K562 (cell line): ENCODE results near the gene SHISA9. TPM values are rescaled to one million over a fixed set of nuclear protein-coding genes. Genes with fewer than 3 reads are reported as not detected.

Experiments
- ARNT ChIP-seq, 2 experiments: fragments of 450-650 bp; IDR thresholded peaks; 2 replicates each; pipeline ENCODE4 v1.6.1; 2016; ENCODE audit warnings: mild to moderate bottlenecking in 1 of 2
- BACH1 ChIP-seq: fragments of 200-800 bp; sonication (Bioruptor generic); IDR thresholded peaks from 2 replicates; pipeline ENCODE4 v1.6.1; 2016; ENCODE audit warnings: missing genetic modification characterization, missing compliant biosample characterization
- NCOA2 ChIP-seq, 2 experiments: fragments of 450-650 bp; IDR thresholded peaks; 2 replicates each; pipeline ENCODE4 v1.6.1; 2018; ENCODE audit warnings: mild to moderate bottlenecking in 2 of 2, moderate library complexity in 1 of 2; ENCODE audit not compliant: partially characterized antibody in 2 of 2
- OTX1 ChIP-seq: fragments of 450-650 bp; formaldehyde crosslinking; IDR thresholded peaks from 2 replicates; pipeline ENCODE4 v1.4.0; 2022; ENCODE audit warnings: mild to moderate bottlenecking
- PHF20 ChIP-seq: fragments of 450-650 bp; IDR thresholded peaks from 2 replicates; pipeline ENCODE4 v1.6.1; 2018; ENCODE audit not compliant: partially characterized antibody
- RBFOX2 ChIP-seq: fragments of 200-400 bp; formaldehyde crosslinking; IDR thresholded peaks from 2 replicates; pipeline ENCODE4 v1.6.1; 2017; ENCODE audit warnings: low read depth, mild to moderate bottlenecking, low read length, moderate library complexity
- ZBTB5 ChIP-seq: fragments of 450-650 bp; IDR thresholded peaks from 2 replicates; pipeline ENCODE4 v1.6.1; 2017; ENCODE audit warnings: antibody characterized with exemption
- polyA plus RNA-seq, 8 experiments: library from polyadenylated mRNA; depleted of rRNA in 4 of 8; stranded (reverse) in 5 of 8; unstranded in 3 of 8; fragments of >200 nt; fragmentation: Nextera tagmentation in 2 of 8; fragmentation: Illumina TruSeq in 1 of 8; extraction: Ambion mirVana in 2 of 8; extraction: Trizol in 1 of 8; gene quantifications; 2 replicates each; pipeline versions ENCODE4 v1.2.1 to v1.2.3, GENCODE V29; 2011 to 2014; ENCODE audit warnings: inconsistent platforms in 1 of 8, missing spikeins in 1 of 8
- total RNA-seq, 7 experiments: library from RNA; depleted of rRNA in 6 of 7; stranded (reverse); fragments of >200 nt in 6 of 7; fragmentation: Illumina TruSeq in 2 of 7; extraction: Trizol in 2 of 7; gene quantifications; 2 replicates each; pipeline versions ENCODE4 v1.2.1 to v1.2.3, GENCODE V29; 2011 to 2021; ENCODE audit warnings: low replicate concordance in 1 of 7
- TF ChIP-seq, protein P1 (sequence below): sonication (generic); formaldehyde crosslinking; IDR thresholded peaks from 2 replicates; pipeline ENCODE4 v1.8.0; 2023; ENCODE audit warnings: missing genetic modification reagents, mild to moderate bottlenecking, borderline replicate concordance
- TF ChIP-seq, protein P2 (sequence below): fragments of 250-450 bp; sonication (Bioruptor Pico); IDR thresholded peaks from 2 replicates; pipeline ENCODE4 v1.4.0; 2020; ENCODE audit warnings: borderline replicate concordance

The SHISA9 gene
- total and polyA plus RNA-seq, 9 of the 15 experiments (the other 6 are each of a cell fraction or from before 2014, with no cell fraction given) = under 0.01 to 0.16 (median 0.01) TPM; not detected in 6

DNA sequence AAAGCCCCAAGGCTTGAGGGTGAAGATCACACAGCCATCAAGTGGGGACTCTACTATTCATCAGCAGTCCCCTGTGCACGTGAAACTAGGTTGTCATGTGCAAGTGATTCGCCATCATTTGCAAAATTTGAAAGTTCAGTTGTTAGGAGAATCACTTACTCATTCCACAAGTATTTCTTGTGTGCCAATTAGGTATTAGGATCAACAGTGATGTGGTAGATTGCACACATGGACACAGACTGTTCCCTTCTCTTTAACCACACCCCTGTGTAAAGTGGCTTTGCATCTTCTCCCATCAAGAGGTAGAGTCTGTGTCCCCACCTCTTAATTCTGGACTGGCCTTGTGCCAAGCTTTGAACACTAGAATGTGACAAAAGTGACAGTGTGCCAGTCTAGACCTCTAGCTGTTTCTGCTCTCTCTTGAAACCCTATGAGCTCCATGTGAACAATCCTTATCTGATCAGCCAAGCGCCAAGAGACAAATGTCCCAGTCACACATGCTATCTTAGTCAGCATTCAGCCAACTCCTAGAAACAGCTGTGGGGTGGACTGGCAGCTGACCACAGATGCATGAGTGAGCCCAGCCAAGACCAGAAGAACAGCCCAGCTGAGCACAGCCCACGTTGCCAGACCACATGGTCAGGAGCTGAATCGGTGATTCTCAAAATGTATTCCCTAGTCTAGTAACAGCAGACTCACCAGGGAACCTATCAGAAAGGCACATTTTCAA, 31.5 kb upstream of the SHISA9 start (continued):
- TF ChIP-seq, protein P1, sequence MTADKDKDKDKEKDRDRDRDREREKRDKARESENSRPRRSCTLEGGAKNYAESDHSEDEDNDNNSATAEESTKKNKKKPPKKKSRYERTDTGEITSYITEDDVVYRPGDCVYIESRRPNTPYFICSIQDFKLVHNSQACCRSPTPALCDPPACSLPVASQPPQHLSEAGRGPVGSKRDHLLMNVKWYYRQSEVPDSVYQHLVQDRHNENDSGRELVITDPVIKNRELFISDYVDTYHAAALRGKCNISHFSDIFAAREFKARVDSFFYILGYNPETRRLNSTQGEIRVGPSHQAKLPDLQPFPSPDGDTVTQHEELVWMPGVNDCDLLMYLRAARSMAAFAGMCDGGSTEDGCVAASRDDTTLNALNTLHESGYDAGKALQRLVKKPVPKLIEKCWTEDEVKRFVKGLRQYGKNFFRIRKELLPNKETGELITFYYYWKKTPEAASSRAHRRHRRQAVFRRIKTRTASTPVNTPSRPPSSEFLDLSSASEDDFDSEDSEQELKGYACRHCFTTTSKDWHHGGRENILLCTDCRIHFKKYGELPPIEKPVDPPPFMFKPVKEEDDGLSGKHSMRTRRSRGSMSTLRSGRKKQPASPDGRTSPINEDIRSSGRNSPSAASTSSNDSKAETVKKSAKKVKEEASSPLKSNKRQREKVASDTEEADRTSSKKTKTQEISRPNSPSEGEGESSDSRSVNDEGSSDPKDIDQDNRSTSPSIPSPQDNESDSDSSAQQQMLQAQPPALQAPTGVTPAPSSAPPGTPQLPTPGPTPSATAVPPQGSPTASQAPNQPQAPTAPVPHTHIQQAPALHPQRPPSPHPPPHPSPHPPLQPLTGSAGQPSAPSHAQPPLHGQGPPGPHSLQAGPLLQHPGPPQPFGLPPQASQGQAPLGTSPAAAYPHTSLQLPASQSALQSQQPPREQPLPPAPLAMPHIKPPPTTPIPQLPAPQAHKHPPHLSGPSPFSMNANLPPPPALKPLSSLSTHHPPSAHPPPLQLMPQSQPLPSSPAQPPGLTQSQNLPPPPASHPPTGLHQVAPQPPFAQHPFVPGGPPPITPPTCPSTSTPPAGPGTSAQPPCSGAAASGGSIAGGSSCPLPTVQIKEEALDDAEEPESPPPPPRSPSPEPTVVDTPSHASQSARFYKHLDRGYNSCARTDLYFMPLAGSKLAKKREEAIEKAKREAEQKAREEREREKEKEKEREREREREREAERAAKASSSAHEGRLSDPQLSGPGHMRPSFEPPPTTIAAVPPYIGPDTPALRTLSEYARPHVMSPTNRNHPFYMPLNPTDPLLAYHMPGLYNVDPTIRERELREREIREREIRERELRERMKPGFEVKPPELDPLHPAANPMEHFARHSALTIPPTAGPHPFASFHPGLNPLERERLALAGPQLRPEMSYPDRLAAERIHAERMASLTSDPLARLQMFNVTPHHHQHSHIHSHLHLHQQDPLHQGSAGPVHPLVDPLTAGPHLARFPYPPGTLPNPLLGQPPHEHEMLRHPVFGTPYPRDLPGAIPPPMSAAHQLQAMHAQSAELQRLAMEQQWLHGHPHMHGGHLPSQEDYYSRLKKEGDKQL (CRISPR knock-in tag) = no peak
- TF ChIP-seq PHF20 (no peak), ARNT (IDR thresholded peaks at IDR 0.05) (no peak), BACH1 (tag) (peak; percentile 59; the same call in 1 of the 2 replicates), RBFOX2 (no peak), OTX1 (CRISPR knock-in tag) (0 out of 2 replicates have a peak, but pooled peaks have one; percentile 51), NCOA2 (IDR thresholded peaks at IDR 0.05; ENCODE audit: partially characterized antibody in 2 of 2) (no peak), ZBTB5 (no peak)
- TF ChIP-seq, protein P2, sequence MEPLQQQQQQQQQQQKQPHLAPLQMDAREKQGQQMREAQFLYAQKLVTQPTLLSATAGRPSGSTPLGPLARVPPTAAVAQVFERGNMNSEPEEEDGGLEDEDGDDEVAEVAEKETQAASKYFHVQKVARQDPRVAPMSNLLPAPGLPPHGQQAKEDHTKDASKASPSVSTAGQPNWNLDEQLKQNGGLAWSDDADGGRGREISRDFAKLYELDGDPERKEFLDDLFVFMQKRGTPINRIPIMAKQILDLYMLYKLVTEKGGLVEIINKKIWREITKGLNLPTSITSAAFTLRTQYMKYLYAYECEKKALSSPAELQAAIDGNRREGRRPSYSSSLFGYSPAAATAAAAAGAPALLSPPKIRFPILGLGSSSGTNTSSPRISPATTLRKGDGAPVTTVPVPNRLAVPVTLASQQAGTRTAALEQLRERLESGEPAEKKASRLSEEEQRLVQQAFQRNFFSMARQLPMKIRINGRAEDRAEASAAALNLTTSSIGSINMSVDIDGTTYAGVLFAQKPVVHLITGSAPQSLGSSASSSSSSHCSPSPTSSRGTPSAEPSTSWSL (CRISPR knock-in tag) = no peak
- TF ChIP-seq, all 486 proteins: peak for 27
